Activated gamma-delta T cell (primary cell): ENCODE data around the gene OBP2A.
"Not testable (repeated sequence)": the region's sequence is repeated elsewhere in the genome, so short reads cannot be mapped to it uniquely, and the experiment has no call there.

Experiments
- DNase-seq: peaks from one replicate; lab custom pipeline; 2025; lab: John Stamatoyannopoulos, UW
- total RNA-seq, 2 donors: gene quantifications; one replicate each; lab custom pipeline; 2026; lab: John Stamatoyannopoulos, UW

The OBP2A gene
- 0 reads per million in 2 donors for total RNA-seq

DNA sequence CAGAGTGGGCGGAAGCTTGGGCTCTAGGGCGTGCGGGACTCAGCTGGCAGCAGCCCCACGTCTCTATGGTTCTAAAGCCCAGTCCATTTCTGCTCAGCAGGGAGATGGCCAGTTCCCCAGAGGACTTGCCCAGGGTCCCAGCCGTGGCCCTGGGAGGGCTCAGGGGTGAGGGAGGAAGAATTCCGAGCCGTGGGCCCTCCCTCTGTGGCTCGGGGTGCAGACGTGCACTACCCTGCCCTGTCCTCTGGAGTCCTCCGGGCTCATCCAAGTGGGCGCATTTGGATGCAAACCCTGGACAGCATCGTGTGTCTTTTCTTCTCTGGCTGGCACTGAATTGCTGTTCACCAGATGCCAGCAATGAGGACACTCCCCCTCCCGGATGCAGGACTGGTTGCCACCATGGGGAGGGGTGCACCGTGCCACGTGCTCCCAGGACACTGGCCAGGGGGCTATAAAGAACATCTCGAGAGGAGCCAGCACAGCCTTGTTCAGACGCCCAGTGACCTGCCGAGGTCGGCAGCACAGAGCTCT, at the start of gene OBP2A:
Gene OBP2A, plus strand, starts transcription at position 481 of the 531 bp plus-strand sequence. CDS start 55 bp downstream, outside the sequence.
- DNase-seq, result not testable (repeated sequence)

GRCh38 chr9:135498381-135499126, 47.4 kb upstream of the OBP2A start:
- DNase-seq, result no peak

DNA sequence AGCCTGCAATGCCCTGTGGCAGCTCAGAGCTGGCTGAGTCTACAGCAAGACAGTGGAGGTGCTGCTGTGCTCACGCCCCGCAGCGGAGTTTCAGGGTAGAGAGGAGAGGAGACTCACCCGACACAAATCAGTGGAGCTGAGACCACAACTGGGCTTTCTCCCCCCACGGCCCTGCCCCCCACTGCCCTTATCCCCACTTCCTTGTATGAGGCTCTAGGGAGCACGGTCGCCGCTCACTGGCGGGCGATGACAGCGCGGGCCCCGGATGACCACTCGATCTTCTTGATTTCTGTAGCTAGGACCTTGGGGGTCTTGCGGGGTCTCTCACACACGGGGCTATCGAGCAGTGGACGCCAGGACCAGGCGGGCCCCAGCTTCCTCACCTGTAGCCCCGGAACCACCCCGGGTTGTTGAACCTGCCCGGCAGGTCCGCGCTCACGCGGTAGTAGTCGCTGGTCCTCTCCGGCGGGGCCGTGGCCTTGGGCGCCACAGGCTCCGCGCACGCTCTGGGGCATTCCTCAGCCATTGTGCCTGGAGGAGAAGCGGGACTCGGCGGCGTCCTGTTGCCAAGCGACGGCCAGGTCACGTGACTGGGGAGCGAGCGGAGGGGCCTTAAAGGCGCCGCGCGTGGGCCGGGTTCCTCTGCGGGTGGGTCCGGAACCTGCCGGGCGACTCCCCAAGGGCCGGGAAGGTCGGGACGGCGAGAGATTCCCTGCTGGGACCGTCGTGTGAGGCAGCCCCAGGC, 46.4 kb upstream of the OBP2A start:
- peak; percentile 87 for DNase-seq

GRCh38 chr9:135500071-135500524, 45.8 kb upstream of the OBP2A start:
- no peak for DNase-seq

DNA sequence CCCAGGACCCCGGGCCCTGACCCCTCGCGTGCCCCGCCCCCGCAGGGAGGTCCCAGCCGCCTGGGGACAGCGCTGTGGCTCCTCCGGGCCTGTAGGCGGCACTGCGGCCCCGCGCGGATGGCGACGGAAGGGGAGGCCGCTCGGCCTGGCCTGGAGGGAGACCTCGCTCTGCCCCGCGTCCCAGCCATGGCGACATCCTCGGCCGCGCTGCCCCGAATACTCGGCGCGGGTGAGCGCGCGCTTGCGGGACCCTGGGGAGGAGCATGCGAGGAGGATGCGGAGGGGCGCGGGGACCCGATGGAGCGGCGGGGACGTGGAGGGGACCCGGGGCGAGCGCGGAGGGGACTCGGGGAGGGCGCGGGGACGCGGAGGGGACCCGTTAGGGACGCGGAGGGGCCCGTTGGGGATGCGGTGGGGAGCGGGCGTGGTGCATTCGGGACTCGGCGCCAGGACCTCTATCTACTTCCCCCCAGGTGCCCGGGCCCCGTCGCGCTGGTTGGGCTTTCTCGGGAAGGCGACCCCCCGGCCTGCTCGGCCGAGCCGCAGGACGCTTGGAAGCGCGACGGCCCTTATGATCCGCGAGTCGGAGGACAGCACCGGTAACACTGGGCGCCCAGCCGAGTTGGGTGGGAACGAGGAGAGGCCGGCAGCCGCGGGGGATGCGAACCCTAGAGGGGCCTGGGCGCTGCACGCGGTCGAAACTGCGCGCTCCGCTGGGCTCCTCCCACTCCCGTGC, 45.2 kb upstream of the OBP2A start, which contains the start of gene MRPS2:
Gene MRPS2, plus strand, starts transcription at position 158 of the 736 bp plus-strand sequence. Its CDS starts 29 bp downstream, at position 187.
- DNase-seq, result peak; percentile 75

- no peak for DNase-seq
Observed at GRCh38 chr9:135501261-135502167, 44.4 kb upstream of the OBP2A start.

- DNase-seq, result no peak
Observed at GRCh38 chr9:135502168-135502872, 43.6 kb upstream of the OBP2A start.

DNA sequence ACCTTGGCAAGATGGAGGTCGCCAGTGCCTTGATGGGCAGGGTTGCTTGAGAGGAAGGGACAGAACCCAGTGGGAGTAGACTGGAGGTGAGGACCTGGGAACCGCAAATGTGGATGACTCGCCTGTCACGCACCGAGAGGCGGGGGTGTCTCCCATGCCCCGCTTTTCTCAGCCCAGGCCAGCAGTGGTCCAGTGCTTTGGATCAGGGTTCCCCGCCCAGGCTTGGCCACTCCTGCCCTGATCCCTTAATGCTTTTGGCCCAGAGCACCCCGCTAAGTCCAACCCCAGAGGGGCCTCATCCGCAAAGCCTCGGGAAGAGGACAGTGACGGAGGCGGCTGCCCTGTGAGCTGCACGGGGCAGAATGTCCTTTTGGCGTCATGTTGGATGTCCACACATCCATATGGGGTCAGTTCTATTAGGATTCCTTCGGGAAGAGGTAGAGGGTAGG, 43.0 kb upstream of the OBP2A start:
- DNase-seq, result no peak

DNA sequence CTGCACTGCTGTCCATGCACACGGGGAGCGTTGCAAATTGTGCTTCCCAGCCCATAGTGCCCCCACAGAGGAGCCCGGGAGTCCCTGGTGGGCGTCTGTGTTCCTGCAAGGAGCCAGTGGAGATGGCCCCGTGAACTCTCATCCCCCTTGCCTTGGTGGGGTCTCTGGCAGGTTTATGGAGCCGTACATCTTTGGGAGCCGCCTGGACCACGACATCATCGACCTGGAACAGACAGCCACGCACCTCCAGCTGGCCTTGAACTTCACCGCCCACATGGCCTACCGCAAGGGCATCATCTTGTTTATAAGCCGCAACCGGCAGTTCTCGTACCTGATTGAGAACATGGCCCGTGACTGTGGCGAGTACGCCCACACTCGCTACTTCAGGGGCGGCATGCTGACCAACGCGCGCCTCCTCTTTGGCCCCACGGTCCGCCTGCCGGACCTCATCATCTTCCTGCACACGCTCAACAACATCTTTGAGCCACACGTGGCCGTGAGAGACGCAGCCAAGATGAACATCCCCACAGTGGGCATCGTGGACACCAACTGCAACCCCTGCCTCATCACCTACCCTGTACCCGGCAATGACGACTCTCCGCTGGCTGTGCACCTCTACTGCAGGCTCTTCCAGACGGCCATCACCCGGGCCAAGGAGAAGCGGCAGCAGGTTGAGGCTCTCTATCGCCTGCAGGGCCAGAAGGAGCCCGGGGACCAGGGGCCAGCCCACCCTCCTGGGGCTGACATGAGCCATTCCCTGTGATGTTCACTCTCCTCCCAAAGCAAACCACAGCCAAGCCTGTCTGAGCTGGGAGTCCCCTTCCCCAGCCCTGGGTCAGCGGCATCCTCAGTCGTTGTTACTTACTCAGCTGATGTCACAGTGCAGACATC, 42.3 kb upstream of the OBP2A start:
- DNase-seq, result no peak

- DNase-seq, result no peak
Observed at GRCh38 chr9:135504262-135505243, 41.4 kb upstream of the OBP2A start.

DNA sequence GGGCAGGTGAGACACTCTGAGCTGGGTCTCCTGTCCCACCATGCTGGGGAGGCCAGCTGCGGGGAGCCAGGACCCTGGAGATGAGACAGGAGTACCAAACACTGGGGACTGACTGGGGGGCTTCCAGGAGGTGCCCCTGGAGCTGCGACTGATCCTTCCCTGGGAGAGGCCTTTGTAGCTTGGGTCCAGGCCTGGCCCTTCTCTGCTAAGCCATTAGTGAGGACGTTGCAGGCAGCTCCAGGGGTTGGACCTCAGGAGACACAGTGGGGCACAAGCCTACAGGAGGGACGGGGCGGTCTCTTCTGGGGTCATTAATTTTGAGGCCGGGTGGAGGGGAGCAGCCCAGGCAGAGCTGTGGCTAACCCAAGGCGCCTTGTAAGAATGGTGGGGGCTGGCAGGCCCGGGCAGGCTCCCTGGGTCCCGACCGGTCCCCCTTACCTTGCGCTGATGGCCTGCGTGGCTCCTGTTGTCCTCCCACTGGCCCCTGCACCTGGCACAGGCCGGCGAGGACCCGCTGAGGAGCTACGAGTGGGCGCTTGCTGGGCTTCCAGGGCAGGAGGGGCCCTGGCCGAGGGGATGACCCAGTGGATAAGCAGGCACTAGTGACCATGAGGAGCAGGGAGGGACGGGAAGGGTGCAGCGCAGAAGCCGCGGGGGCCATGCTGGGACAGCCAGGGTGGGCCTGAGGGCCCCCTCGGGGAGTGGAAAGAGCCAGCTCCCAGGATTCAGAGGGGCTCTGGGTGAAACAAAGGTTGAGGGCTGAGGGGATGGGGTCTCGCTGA, 40.3 kb upstream of the OBP2A start:
- DNase-seq, result no peak

DNA sequence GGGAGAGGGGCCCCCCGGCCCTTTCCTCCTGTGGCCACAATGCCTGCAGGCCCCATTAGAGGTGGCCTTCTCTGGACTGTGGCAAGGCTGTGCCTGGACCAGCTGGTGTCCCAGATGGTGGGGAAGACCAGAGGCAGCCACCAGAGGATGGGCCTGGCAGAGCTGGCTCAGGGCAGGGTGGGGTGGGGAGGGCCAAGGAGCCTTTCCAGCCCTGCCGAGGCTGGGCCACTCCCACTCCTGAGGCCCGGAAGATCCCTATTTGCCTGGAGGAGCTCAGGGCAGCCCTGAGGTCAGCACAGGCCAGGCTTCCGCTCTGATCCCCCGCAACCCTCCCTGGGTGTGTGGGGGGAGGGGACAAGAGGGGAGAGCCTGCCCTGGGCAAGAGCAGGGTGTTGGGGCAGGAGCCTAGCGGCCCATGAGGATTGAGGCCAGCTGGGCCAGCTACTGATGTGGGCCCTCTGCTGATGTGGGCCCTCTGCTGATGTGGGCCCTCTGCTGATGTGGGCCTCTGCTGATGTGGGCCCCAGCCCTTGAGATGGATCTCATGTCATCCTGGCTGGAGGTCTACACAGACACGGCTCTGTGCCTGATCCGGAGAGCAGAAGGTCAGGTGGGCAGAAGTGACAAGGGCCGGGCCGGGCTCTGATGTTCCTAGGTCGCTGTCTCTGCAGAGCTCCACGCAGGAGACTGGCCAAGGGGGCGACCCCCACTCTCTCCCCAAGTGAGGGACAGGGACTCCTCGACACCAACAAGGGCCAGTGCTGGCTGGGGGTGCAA, 39.4 kb upstream of the OBP2A start:
- no peak for DNase-seq

GRCh38 chr9:135507104-135508035, 38.6 kb upstream of the OBP2A start:
- no peak for DNase-seq

DNA sequence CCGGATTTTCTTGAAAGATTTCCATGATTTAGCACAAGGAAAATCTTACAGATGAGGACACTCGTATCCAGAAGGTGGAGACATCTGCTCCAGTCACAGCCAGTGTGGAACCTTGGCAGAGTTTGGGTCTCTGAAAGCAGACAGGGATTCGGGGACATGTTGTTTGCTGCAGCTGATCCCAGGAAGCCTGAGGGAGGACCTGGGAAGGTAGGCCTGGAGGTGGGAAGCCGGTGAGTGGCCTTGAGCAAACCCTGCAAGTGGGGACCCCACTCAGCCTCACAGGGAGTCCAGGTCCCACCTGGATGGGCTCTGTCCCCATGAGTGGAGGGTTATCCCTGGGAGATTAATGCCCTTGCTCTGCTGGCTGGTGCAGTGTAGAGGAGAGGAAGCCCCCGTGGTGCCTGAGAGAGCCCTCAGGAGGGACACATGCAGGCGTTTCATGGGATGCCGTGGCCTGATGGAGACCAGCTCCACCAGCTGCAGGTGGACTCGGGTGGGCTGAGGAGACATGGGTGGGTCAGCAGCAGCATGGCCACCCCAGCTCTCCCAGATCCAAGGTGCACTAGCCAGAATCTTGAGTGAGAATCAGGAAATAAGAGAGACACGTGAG, 37.6 kb upstream of the OBP2A start:
- DNase-seq, result no peak

- DNase-seq, result no peak
Observed at GRCh38 chr9:135509458-135509857, 36.5 kb upstream of the OBP2A start.
